ENCODE data around the gene HDAC3.
"Not testable (repeated sequence)": the region's sequence is repeated elsewhere in the genome, so short reads cannot be mapped to it uniquely, and the experiment has no call there.

HDAC3 gene

GRCh38 chr5:141630570-141631140, 6.0 kb downstream of the HDAC3 start:
- peaks cover 9% of the 10 kb centered on the region for H3K36me3 Mint-ChIP-seq
- H3K27me3 Mint-ChIP-seq = no peaks in the 10 kb centered on the region
- no peak overlapping the region for H3K27ac Mint-ChIP-seq
- H3K9me3 Mint-ChIP-seq = no peaks in the 10 kb centered on the region
- no peak overlapping the region for H3K4me3 Mint-ChIP-seq
- peaks cover 36% of the 10 kb centered on the region for H3K4me1 Mint-ChIP-seq

DNA sequence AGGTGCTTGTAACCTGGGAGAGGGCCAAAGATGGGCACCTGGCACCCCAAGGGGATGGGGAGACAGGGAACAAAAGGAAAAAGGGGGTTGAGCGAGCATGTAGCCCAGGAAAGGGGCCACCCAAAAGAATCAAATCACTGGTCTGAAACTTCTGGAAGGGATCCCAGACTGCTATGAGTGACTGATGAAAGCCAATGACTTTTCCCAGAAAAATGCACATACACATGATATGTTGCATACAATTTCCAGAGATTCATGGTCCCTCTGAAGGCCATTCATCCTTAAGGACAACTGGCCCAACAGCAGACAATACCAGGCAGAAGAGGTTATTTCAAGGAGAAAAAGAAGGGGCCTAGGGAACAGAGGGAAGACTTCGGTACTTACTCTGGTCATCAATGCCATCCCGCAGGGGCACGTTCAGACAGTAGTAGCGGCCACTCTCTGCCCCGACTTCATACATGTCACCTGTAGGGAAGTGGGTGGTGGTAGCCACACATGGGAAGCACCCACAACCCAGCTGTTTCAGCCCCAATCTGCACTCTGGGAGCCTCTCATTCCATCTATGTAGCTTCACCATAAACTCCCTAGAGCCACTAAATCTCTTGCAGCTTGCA, 8.4 kb downstream of the HDAC3 start:
- Mint-ChIP-seq H3K4me3 (no peak overlapping the region), H3K27me3 (no peaks in the 10 kb centered on the region), H3K27ac (no peak overlapping the region), H3K4me1 (peaks cover 26% of the 10 kb centered on the region), H3K9me3 (no peaks in the 10 kb centered on the region), H3K36me3 (peaks cover 18% of the 10 kb centered on the region)

DNA sequence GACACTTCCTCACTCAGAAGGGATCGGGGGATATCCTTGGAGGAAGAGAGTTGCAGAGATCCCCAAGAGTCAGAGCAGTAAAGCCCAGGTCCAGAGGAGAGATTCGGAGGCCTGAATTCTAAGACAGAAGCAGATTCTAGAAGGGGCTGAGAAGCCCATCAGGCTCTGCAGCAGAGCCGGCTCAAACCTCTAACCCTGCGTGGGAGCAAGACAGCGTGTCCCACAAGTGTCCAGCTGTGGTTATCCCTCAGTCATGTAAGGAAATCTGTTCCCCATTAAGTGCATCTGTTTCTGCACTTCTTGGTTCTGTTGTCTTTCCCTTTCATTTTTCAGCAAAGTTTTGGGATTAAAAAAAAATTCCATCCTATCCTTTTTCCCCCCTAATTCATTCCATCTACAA, 13.0 kb downstream of the HDAC3 start:
- Mint-ChIP-seq H3K4me3 (peak overlapping the region; percentile 9), H3K4me1 (peaks cover 39% of the 10 kb centered on the region), H3K27me3 (no peaks in the 10 kb centered on the region), H3K9me3 (no peaks in the 10 kb centered on the region), H3K27ac (peak overlapping the region; percentile 52), H3K36me3 (peaks cover 19% of the 10 kb centered on the region)

- H3K4me3 Mint-ChIP-seq = peak overlapping the region; percentile 9
- peak overlapping the region; percentile 52 for H3K27ac Mint-ChIP-seq
- peaks cover 39% of the 10 kb centered on the region for H3K4me1 Mint-ChIP-seq
- H3K9me3 Mint-ChIP-seq = no peaks in the 10 kb centered on the region
- peaks cover 19% of the 10 kb centered on the region for H3K36me3 Mint-ChIP-seq
- H3K27me3 Mint-ChIP-seq = no peaks in the 10 kb centered on the region
Observed at GRCh38 chr5:141623186-141623585, 13.5 kb downstream of the HDAC3 start.

GRCh38 chr5:141618804-141619554, 17.7 kb downstream of the HDAC3 start, which contains the start of gene DIAPH1:
TSS of gene DIAPH1 (minus strand) at chr5:141619000. CDS start at chr5:141618914, 86 bp downstream.
- Mint-ChIP-seq H3K9me3 (no peaks in the 10 kb centered on the region), H3K27me3 (no peaks in the 10 kb centered on the region), H3K4me3 (peak within 1 kb of the TSS; percentile 97), H3K4me1 (peaks cover 67% of the 10 kb centered on the region), H3K27ac (peak within 1 kb of the TSS; percentile 99), H3K36me3 (peaks cover 8% of the 10 kb centered on the region)

- H3K36me3 Mint-ChIP-seq = peaks cover 5% of the 10 kb centered on the region
Observed at GRCh38 chr5:141618030-141618803, 18.4 kb downstream of the HDAC3 start.

DNA sequence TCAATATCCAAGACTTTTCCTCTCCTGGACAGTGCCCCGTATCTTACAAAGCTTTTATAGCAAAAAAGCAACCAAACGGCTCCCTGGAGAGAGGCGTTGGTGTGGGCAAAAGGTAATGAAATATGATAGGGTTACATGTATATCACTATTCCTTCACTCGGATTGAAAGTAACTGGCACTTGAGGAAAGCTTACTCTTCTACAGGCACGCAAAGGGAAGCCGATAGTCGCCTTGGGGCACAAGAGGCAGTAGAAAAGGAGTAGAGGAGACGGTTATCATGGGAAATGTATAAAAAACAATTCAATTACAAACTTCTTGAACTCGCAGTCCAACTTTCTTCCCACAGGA, 19.0 kb downstream of the HDAC3 start:
- H3K36me3 Mint-ChIP-seq = peaks cover 6% of the 10 kb centered on the region
- peak overlapping the region; percentile 99 for H3K27ac Mint-ChIP-seq
- H3K27me3 Mint-ChIP-seq = no peaks in the 10 kb centered on the region
- H3K4me1 Mint-ChIP-seq = peaks cover 68% of the 10 kb centered on the region
- peak overlapping the region; percentile 97 for H3K4me3 Mint-ChIP-seq
- no peaks in the 10 kb centered on the region for H3K9me3 Mint-ChIP-seq

More at GRCh38 chr5:141618030-141618803, 18.4 kb downstream of the HDAC3 start:
- Mint-ChIP-seq H3K27me3 (no peaks in the 10 kb centered on the region), H3K9me3 (no peaks in the 10 kb centered on the region), H3K27ac (peak overlapping the region; percentile 99), H3K4me1 (peaks cover 67% of the 10 kb centered on the region), H3K4me3 (peak overlapping the region; percentile 97)

DNA sequence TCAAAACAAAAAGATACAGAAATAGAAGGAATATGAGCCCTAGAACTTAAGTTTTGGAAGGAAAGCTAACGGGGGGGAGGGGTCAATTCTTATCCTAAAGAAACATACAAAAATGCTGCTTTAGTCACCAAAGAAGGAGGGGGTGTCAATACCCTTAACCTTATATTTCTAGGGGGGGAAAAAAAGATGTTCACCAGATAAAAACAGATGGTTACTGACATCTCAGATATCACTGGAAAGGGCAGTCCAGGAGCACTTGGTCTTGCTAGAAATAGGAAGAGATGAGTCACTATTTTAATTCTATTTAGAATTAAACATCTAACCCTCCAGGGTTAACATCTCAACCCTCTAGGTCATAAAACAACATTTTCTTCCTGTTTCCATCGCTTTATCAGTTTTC, 19.5 kb downstream of the HDAC3 start:
- Mint-ChIP-seq H3K4me3 (peak overlapping the region; percentile 97), H3K27me3 (no peaks in the 10 kb centered on the region), H3K4me1 (peaks cover 70% of the 10 kb centered on the region), H3K27ac (peak overlapping the region; percentile 99), H3K36me3 (peaks cover 6% of the 10 kb centered on the region), H3K9me3 (no peaks in the 10 kb centered on the region)

- Mint-ChIP-seq H3K27ac (peak overlapping the region; percentile 99), H3K27me3 (no peaks in the 10 kb centered on the region), H3K4me1 (peaks cover 69% of the 10 kb centered on the region), H3K36me3 (peaks cover 6% of the 10 kb centered on the region), H3K9me3 (no peaks in the 10 kb centered on the region), H3K4me3 (peak overlapping the region; percentile 97)
Observed at GRCh38 chr5:141615991-141616720, 20.5 kb downstream of the HDAC3 start.

GRCh38 chr5:141613344-141613743, 23.3 kb downstream of the HDAC3 start:
- Mint-ChIP-seq H3K4me1 (peaks cover 82% of the 10 kb centered on the region), H3K36me3 (peaks cover 9% of the 10 kb centered on the region), H3K4me3 (peak overlapping the region; percentile 67), H3K9me3 (no peaks in the 10 kb centered on the region), H3K27me3 (no peaks in the 10 kb centered on the region), H3K27ac (peak overlapping the region; percentile 6)

DNA sequence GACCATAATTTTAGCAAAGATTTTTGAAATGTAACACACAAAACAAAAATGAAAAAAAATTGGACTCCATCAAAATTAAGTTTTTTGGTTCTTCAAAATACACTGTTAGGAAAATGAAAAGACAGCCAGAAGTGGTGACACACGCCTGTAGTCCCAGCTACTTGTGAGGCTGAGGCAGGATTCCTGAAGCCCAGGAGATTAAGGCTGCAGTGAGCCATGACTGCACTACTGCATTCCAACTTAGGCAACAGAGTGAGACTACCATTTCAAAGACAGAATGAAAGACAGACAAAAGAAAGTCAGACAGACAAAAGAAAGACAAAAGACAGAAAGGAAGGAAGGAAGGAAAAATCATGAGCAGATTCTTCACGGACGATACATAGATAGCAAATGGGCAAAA, 25.4 kb downstream of the HDAC3 start:
- H3K36me3 Mint-ChIP-seq = peaks cover 15% of the 10 kb centered on the region
- no peaks in the 10 kb centered on the region for H3K9me3 Mint-ChIP-seq
- peak overlapping the region; percentile 43 for H3K4me3 Mint-ChIP-seq
- peak overlapping the region; percentile 87 for H3K27ac Mint-ChIP-seq
- H3K27me3 Mint-ChIP-seq = no peaks in the 10 kb centered on the region
- peaks cover 89% of the 10 kb centered on the region for H3K4me1 Mint-ChIP-seq

DNA sequence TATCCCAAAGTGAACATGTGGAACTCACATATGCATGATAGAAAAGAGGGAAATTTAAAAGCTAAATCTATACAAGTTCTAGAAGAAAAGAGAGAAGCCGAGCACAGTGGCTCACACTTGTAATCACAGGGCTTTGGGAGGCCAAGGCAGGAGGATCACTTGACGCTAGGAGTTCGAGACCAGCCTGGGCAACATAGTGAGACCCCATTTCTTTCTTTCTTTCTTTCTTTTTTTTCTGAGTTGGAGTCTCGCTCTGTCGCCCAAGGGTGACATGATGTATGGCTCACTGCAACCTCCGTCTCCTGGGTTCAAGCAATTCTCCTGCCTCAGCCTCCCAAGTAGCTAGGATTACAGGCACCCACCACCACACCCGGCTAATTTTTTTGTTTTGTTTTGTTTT, 26.7 kb downstream of the HDAC3 start:
- H3K9me3 Mint-ChIP-seq, H3K27me3 Mint-ChIP-seq: not testable (repeated sequence)
- H3K4me1 Mint-ChIP-seq = peaks cover 94% of the 10 kb centered on the region
- peak overlapping the region; percentile 70 for H3K4me3 Mint-ChIP-seq
- H3K27ac Mint-ChIP-seq = peak overlapping the region; percentile 88
- H3K36me3 Mint-ChIP-seq = peaks cover 15% of the 10 kb centered on the region

DNA sequence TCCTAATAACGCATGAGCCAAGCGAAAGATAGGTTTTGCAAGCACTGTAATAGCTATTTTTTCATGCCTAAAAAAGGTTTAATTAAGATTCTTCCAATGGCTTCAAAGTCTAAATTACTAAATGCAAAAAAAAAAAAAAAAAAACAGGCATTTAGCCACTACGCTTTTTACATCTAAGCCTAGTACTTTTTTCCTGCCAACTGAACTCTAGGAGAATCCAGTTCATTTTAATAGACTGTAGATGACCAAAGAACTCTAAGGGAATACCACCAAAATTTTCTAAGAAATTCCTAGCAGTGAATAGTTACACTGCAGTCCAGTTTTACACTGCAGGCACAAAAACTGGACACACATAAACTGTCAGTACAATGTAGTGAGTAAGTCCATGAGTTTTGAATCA, 27.6 kb downstream of the HDAC3 start:
- H3K4me1 Mint-ChIP-seq = peaks cover 94% of the 10 kb centered on the region
- no peak overlapping the region for H3K4me3 Mint-ChIP-seq
- peaks cover 15% of the 10 kb centered on the region for H3K36me3 Mint-ChIP-seq
- H3K27ac Mint-ChIP-seq = no peak overlapping the region
- no peaks in the 10 kb centered on the region for H3K27me3 Mint-ChIP-seq
- H3K9me3 Mint-ChIP-seq = no peaks in the 10 kb centered on the region

DNA sequence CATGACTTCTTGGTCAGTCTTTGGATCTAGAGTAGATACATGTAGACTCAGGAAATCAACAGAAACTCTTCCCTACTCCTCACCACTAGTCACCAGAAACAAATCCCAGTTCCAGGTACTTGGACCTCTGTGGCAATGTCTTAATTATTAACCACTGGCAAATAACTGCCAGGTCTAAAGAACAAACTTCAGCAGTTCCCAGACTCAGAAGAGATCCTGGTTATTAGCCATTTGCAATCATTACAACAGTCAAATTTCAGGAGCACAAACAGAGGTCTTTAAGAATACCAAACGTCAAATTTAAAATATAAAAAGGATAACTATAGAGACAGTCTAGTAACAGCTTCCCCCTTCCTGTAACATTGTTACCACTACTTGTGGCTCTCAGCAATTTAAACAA, 28.1 kb downstream of the HDAC3 start:
- Mint-ChIP-seq H3K27me3 (no peaks in the 10 kb centered on the region), H3K4me3 (peak overlapping the region; percentile 47), H3K4me1 (peaks cover 94% of the 10 kb centered on the region), H3K27ac (peak overlapping the region; percentile 89), H3K9me3 (no peaks in the 10 kb centered on the region), H3K36me3 (peaks cover 15% of the 10 kb centered on the region)

DNA sequence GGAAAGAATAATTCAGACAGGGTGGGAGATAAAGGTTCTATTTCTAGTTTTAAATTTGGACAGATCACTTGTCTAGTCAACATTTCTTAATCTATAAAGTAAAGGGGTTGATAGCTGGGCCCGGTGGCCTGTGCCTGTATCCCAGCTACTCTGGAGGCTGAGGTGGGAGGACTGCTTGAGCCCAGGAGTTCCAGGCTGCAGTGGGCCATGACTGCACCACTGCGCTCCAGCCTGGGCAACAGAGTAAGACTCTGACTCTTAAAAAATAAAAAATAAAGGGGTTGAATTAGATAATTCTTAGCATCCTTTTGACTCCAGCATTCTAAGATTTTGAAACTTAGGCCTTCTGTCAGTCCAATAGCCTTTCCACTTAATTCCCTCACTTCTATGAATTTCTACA, 28.6 kb downstream of the HDAC3 start:
- H3K4me3 Mint-ChIP-seq = peak overlapping the region; percentile 47
- H3K27ac Mint-ChIP-seq = peak overlapping the region; percentile 89
- peaks cover 12% of the 10 kb centered on the region for H3K36me3 Mint-ChIP-seq
- H3K4me1 Mint-ChIP-seq = peaks cover 93% of the 10 kb centered on the region
- H3K27me3 Mint-ChIP-seq = no peaks in the 10 kb centered on the region
- H3K9me3 Mint-ChIP-seq = no peaks in the 10 kb centered on the region

Measured in activated naive CD4-positive, alpha-beta T cell treated with anti-CD3 and anti-CD28 coated beads, Interleukin-2, amount 50 U/mL, for 24 hours (primary cell).